ENCODE measurements around the gene CLIP2.
"Not testable (repeated sequence)": the region's sequence is repeated elsewhere in the genome, so short reads cannot be mapped to it uniquely, and the experiment has no call there.

CLIP2 gene

DNA sequence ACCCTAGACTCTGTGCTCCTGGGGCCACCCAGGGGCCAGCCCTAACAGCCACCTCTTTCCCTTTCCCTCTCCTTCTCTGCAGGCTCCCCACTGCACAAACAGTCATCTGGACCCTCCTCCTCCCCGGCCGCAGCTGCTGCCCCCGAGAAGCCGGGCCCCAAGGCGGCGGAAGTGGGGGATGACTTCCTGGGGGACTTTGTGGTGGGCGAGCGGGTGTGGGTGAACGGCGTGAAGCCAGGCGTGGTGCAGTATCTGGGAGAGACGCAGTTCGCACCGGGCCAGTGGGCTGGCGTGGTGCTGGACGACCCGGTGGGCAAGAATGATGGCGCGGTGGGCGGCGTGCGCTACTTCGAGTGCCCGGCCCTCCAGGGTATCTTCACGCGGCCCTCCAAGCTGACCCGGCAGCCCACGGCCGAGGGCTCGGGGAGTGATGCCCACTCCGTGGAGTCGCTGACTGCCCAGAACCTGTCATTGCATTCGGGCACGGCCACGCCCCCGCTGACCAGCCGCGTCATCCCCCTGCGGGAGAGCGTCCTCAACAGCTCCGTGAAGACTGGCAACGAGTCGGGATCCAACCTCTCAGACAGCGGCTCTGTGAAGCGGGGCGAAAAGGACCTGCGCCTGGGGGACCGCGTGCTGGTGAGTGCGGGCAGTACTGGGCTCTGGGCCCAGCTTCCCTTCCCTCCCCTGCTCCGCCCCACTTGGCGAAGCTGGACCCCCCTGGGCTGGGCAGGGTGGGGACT is 49.3 kb downstream of the CLIP2 start:
- ChIA-PET CTCF (no interaction called here), POLR2A (no interaction called here)
- TF ChIP-seq, protein P1, sequence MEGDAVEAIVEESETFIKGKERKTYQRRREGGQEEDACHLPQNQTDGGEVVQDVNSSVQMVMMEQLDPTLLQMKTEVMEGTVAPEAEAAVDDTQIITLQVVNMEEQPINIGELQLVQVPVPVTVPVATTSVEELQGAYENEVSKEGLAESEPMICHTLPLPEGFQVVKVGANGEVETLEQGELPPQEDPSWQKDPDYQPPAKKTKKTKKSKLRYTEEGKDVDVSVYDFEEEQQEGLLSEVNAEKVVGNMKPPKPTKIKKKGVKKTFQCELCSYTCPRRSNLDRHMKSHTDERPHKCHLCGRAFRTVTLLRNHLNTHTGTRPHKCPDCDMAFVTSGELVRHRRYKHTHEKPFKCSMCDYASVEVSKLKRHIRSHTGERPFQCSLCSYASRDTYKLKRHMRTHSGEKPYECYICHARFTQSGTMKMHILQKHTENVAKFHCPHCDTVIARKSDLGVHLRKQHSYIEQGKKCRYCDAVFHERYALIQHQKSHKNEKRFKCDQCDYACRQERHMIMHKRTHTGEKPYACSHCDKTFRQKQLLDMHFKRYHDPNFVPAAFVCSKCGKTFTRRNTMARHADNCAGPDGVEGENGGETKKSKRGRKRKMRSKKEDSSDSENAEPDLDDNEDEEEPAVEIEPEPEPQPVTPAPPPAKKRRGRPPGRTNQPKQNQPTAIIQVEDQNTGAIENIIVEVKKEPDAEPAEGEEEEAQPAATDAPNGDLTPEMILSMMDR (IDR thresholded peaks at IDR 0.05; ENCODE audit: control extremely low read depth, extremely low read depth, low read depth, missing control alignments) = no peak
- DNase-seq (ENCODE audit: extremely low spot score) = no peak

DNA sequence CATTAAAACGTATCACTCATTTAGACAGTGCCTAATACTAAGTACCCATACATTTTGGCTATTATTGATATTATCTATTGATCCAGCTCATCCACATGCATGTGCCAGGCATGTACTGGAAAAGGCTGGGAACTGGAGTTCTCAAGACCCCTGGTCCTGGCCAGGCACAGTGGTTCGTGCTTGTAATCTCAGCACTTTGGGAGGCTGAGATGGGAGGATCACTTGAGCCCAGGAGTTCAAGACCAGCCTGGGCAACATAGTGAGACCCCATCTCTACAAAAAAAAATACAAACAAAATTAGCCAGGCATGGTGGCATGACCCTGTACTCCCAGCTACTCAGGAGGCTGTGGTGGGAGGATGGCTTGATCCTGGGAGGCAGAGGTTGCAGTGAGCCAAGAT is 50.4 kb downstream of the CLIP2 start:
- CTCF ChIA-PET; DNase-seq (ENCODE audit: extremely low spot score); POLR2A ChIA-PET: not testable (repeated sequence)

- ChIA-PET POLR2A (no interaction called here), CTCF (no interaction called here)
- TF ChIP-seq, protein P1 (IDR thresholded peaks at IDR 0.05; ENCODE audit: control extremely low read depth, extremely low read depth, low read depth, missing control alignments) = no peak
- DNase-seq (ENCODE audit: extremely low spot score) = no peak
Measured at GRCh38 chr7:74343281-74344131, 54.3 kb downstream of the CLIP2 start.

DNA sequence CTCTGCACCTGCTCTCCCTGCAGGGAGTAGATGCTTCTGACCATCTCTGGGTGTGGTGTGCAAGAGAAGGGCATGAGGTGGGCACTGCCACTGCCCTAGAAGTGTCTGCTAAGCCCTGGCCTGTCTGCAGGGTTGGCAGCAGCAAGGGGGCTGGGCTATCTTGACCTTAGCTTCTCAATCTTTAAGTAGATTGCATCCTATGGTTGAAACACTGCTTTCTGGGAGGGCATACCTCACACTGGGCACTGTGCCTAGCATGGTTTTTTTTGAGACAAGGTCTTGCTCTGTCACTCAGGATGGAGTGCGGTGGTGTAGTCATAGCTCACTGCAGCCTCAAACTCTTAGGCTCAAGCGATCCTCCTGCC is 54.9 kb downstream of the CLIP2 start:
- DNase-seq (ENCODE audit: extremely low spot score) = no peak
- TF ChIP-seq, protein P1 (IDR thresholded peaks at IDR 0.05; ENCODE audit: control extremely low read depth, extremely low read depth, low read depth, missing control alignments) = no peak
- POLR2A ChIA-PET = no interaction called here
- CTCF ChIA-PET = no interaction called here

GRCh38 chr7:74344786-74345185 is 55.6 kb downstream of the CLIP2 start:
- DNase-seq (ENCODE audit: extremely low spot score) = no peak
- ChIA-PET POLR2A (no interaction called here), CTCF (no interaction called here)
- TF ChIP-seq, protein P1 (IDR thresholded peaks at IDR 0.05; ENCODE audit: control extremely low read depth, extremely low read depth, low read depth, missing control alignments) = no peak

- no peak for DNase-seq (ENCODE audit: extremely low spot score)
- TF ChIP-seq, protein P1 (IDR thresholded peaks at IDR 0.05; ENCODE audit: control extremely low read depth, extremely low read depth, low read depth, missing control alignments) = no peak
- CTCF ChIA-PET = interaction anchor here (1.1 kb wide), 1 partner anchor 9 kb away, joined by 3 read pairs; no protein-coding TSS in a partner anchor
- POLR2A ChIA-PET = no interaction called here
Measured at GRCh38 chr7:74345970-74346369, 56.8 kb downstream of the CLIP2 start.

- DNase-seq (ENCODE audit: extremely low spot score) = no peak
- ChIA-PET POLR2A (no interaction called here), CTCF (interaction anchor here (1.7 kb wide), 1 partner anchor 143 kb away, joined by 9 read pairs; no protein-coding TSS in a partner anchor)
- TF ChIP-seq, protein P1 (IDR thresholded peaks at IDR 0.05; ENCODE audit: control extremely low read depth, extremely low read depth, low read depth, missing control alignments) = no peak
Measured at GRCh38 chr7:74349621-74350020, 60.4 kb downstream of the CLIP2 start.

Data from GM10248 (cell line).